Effector memory CD8-positive, alpha-beta T cell (primary cell): Measurements from ENCODE around the gene DRD3.
A peak's percentile ranks its signal among the peaks of the same experiment; 100 is the strongest.

ENCODE experiments used
- ATAC-seq: fragments of 150-1000 bp; cut with Tn5 transposase; replicated peaks from 2 replicates; pipeline ENCODE4 v1.10.0; 2021; ENCODE audit warnings: mild to moderate bottlenecking, moderate library complexity
- DNase-seq, 3 experiments: peaks; one replicate each; pipeline ENCODE4 v3.0.0; 2021
- H3K27ac Mint-ChIP-seq, 2 donors: one replicate each; pipeline ENCODE4 v1.8.0; 2022; ENCODE audit warnings: mild to moderate bottlenecking in 2 of 2, mixed read lengths in 2 of 2, moderate library complexity in 2 of 2
- H3K27me3 Mint-ChIP-seq, 2 donors: one replicate each; pipeline ENCODE4 v1.8.0; 2022; ENCODE audit warnings: mixed read lengths in 2 of 2
- H3K36me3 Mint-ChIP-seq: one replicate; pipeline ENCODE4 v1.8.0; 2022; ENCODE audit warnings: mild to moderate bottlenecking, moderate library complexity, mixed read lengths; ENCODE audit not compliant: insufficient read depth
- H3K4me1 Mint-ChIP-seq, 2 donors: one replicate each; pipeline ENCODE4 v1.8.0; 2022; ENCODE audit warnings: low read depth in 2 of 2, mixed read lengths in 2 of 2
- H3K4me3 Mint-ChIP-seq, 2 donors: one replicate each; pipeline ENCODE4 v1.8.0; 2022; ENCODE audit warnings: mild to moderate bottlenecking in 2 of 2, mixed read lengths in 2 of 2, moderate library complexity in 2 of 2
- H3K9me3 Mint-ChIP-seq, 2 donors: one replicate each; pipeline ENCODE4 v1.8.0; 2022; ENCODE audit warnings: mixed read lengths in 2 of 2

Gene DRD3

GRCh38 chr3:114213627-114214541, 35.0 kb upstream of the DRD3 start:
- H3K4me1 Mint-ChIP-seq, result peaks cover 12 to 34% of the 10 kb centered on the region in 2 donors
- ATAC-seq, result peak; percentile 57
- no peak overlapping the region for H3K27ac Mint-ChIP-seq

GRCh38 chr3:114213292-114213626, 34.4 kb upstream of the DRD3 start:
- ATAC-seq (no peak), DNase-seq (peak in 1 of 3 experiments; percentile 64)

More at GRCh38 chr3:114213627-114214541, 35.0 kb upstream of the DRD3 start:
- H3K9me3 Mint-ChIP-seq, result no peaks in the 10 kb centered on the region
- no peaks in the 10 kb centered on the region for H3K27me3 Mint-ChIP-seq
- peak; percentile 54 to 68 (median 58) for DNase-seq
- H3K4me3 Mint-ChIP-seq, result no peak overlapping the region
- peaks cover 5% of the 10 kb centered on the region for H3K36me3 Mint-ChIP-seq

GRCh38 chr3:114212646-114213045, 33.8 kb upstream of the DRD3 start:
- no peaks in the 10 kb centered on the region for H3K27me3 Mint-ChIP-seq
- peaks cover 8 to 24% of the 10 kb centered on the region in 2 donors for H3K4me1 Mint-ChIP-seq
- no peaks in the 10 kb centered on the region for H3K9me3 Mint-ChIP-seq
- H3K36me3 Mint-ChIP-seq, result peaks cover 5% of the 10 kb centered on the region
- H3K27ac Mint-ChIP-seq, result no peak overlapping the region
- no peak overlapping the region for H3K4me3 Mint-ChIP-seq
- no peak for DNase-seq
- ATAC-seq, result no peak

More at GRCh38 chr3:114213292-114213626, 34.4 kb upstream of the DRD3 start:
- Mint-ChIP-seq H3K36me3 (peaks cover 5% of the 10 kb centered on the region), H3K27me3 (no peaks in the 10 kb centered on the region), H3K4me1 (peaks cover 8 to 30% of the 10 kb centered on the region in 2 donors), H3K4me3 (no peak overlapping the region), H3K9me3 (no peaks in the 10 kb centered on the region), H3K27ac (no peak overlapping the region)

- no peak for ATAC-seq
- Mint-ChIP-seq H3K36me3 (no peaks in the 10 kb centered on the region), H3K4me1 (peaks cover 7 to 8% of the 10 kb centered on the region in 2 donors), H3K27me3 (no peaks in the 10 kb centered on the region), H3K9me3 (no peaks in the 10 kb centered on the region), H3K27ac (no peak overlapping the region), H3K4me3 (no peak overlapping the region)
- no peak for DNase-seq
These were observed 28.9 kb upstream of the DRD3 start for GRCh38 chr3:114207768-114208167.

DNA sequence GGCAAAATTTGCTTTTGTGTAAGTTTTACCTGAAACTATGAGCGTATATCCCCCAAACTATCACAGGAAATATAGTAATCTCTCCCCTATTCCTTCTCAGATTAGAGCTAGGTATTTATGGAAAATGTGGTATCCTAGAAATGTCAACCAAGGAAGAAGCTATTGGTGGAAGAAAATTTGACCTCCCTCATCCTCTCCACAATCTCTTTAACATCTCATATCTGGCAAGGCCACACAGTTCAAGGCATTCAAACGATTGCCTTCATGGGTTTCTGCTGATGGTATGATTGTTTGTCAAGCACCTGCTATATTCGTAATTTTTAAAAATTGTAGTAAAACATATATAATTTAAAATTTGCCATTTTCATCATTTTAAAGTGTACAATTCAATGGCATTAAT, 27.5 kb upstream of the DRD3 start:
- Mint-ChIP-seq H3K36me3 (no peaks in the 10 kb centered on the region), H3K4me1 (peaks cover 0 to 5% of the 10 kb centered on the region in 2 donors), H3K9me3 (no peaks in the 10 kb centered on the region), H3K27me3 (no peaks in the 10 kb centered on the region), H3K4me3 (no peak overlapping the region), H3K27ac (no peak overlapping the region)
- DNase-seq (no peak), ATAC-seq (no peak)

GRCh38 chr3:114205541-114205940, 26.7 kb upstream of the DRD3 start:
- no peak overlapping the region for H3K27ac Mint-ChIP-seq
- no peak for ATAC-seq
- no peaks in the 10 kb centered on the region for H3K9me3 Mint-ChIP-seq
- H3K4me3 Mint-ChIP-seq, result no peak overlapping the region
- DNase-seq, result no peak
- no peaks in the 10 kb centered on the region for H3K27me3 Mint-ChIP-seq
- H3K36me3 Mint-ChIP-seq, result no peaks in the 10 kb centered on the region
- peaks cover 0 to 3% of the 10 kb centered on the region in 2 donors for H3K4me1 Mint-ChIP-seq

DNA sequence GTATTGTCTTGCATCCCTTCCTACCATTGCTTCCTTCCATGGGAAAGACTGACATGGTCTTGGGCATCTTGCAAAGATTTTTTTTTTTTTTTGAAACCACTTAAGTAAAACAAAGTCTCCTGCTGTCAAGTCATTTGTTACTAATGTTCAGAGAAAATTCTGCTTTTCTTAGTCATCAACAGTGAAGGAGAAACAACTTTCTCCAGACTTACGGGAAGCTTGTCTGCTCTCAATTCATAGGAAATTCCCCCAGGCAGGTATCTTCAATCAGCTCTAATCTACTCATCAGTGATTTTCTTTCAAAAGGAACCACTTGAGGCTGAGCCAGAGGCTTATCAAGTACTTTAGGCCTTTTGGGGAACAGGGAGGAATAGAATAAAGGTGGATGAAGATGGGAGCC, 15.9 kb upstream of the DRD3 start:
- DNase-seq (no peak), ATAC-seq (no peak)
- H3K27ac Mint-ChIP-seq, result no peak overlapping the region
- H3K27me3 Mint-ChIP-seq, result no peaks in the 10 kb centered on the region
- no peaks in the 10 kb centered on the region for H3K4me1 Mint-ChIP-seq
- H3K4me3 Mint-ChIP-seq, result no peak overlapping the region
- no peaks in the 10 kb centered on the region for H3K36me3 Mint-ChIP-seq
- H3K9me3 Mint-ChIP-seq, result no peaks in the 10 kb centered on the region

DNA sequence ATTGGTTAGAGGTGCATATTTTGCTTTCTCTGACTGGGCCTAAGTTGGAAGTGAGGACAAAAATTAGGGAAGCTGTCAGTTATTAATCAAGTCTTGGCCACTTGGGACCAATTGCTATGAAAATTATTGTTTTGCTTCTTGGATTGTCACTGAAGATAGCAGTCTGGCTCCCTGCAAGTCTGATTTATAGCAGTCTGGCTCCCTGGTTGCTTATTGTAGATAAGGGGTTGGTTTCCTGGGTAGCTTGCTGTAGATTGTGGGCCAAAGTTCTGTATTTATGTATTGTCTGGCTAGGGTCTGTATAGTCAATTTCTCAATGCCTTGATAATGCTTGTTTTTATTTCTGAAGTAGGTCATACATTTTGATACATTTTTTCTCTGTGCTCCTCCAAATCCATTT, 13.3 kb upstream of the DRD3 start:
- H3K9me3 Mint-ChIP-seq, result no peaks in the 10 kb centered on the region
- DNase-seq, result no peak
- H3K4me3 Mint-ChIP-seq, result no peak overlapping the region
- ATAC-seq, result no peak
- no peaks in the 10 kb centered on the region for H3K4me1 Mint-ChIP-seq
- no peak overlapping the region for H3K27ac Mint-ChIP-seq
- H3K36me3 Mint-ChIP-seq, result no peaks in the 10 kb centered on the region
- no peaks in the 10 kb centered on the region for H3K27me3 Mint-ChIP-seq

- no peaks in the 10 kb centered on the region for H3K4me1 Mint-ChIP-seq
- peaks cover 0 to 7% of the 10 kb centered on the region in 2 donors for H3K9me3 Mint-ChIP-seq
- H3K27me3 Mint-ChIP-seq, result no peaks in the 10 kb centered on the region
- no peak for ATAC-seq
- DNase-seq, result no peak
- H3K36me3 Mint-ChIP-seq, result no peaks in the 10 kb centered on the region
- no peak overlapping the region for H3K4me3 Mint-ChIP-seq
- no peak overlapping the region for H3K27ac Mint-ChIP-seq
These were observed 7.6 kb upstream of the DRD3 start for GRCh38 chr3:114186501-114186900.

DNA sequence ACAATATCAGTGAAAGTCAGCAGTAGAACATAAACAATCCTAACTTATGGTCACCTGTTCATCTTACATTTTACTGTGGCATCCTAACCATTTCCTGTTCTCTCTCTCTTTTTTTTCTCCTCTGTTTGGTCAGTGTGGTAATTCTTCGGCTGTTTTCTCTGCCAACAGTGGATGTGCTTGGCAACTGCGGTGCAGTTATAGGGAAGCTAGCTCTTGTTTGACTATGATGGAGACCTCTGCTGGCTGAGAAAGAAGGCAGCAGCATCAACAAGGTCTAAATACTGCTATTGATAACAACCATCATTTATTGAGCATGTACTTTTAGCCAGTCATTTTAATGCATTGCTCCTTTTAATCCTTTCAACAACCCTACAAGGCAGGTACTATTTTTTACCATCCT, 723 bp upstream of the DRD3 start:
- H3K27ac Mint-ChIP-seq, result no peak overlapping the region
- H3K4me1 Mint-ChIP-seq, result peaks cover 4 to 5% of the 10 kb centered on the region in 2 donors
- no peak for DNase-seq
- no peak overlapping the region for H3K4me3 Mint-ChIP-seq
- peak; percentile 66 for ATAC-seq
- no peaks in the 10 kb centered on the region for H3K27me3 Mint-ChIP-seq
- no peaks in the 10 kb centered on the region for H3K9me3 Mint-ChIP-seq
- no peaks in the 10 kb centered on the region for H3K36me3 Mint-ChIP-seq

DNA sequence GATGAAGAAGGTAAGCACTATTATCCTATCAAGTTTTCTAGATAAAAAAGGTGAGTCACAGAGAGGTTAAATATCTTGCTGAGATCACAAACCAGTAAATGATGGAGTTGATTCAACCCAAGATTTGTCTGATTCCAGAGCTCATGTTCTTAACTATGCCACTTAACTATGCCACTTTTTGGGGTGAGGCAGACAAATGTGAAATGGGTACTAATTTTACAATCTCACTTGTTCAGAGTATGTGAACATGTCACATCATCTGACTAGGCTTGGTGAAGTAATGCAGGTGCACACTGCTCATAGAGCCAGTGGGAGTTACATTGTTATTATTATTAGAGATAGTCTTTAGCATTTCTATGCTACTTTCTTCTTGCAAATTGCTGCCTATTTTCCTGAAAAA, 2.0 kb downstream of the DRD3 start:
- Mint-ChIP-seq H3K27ac (no peak overlapping the region), H3K4me1 (peaks cover 4 to 5% of the 10 kb centered on the region in 2 donors), H3K27me3 (no peaks in the 10 kb centered on the region), H3K4me3 (no peak overlapping the region), H3K36me3 (no peaks in the 10 kb centered on the region), H3K9me3 (no peaks in the 10 kb centered on the region)
- DNase-seq (no peak), ATAC-seq (no peak)

GRCh38 chr3:114176487-114176886, 2.4 kb downstream of the DRD3 start:
- H3K4me1 Mint-ChIP-seq, result peaks cover 4 to 5% of the 10 kb centered on the region in 2 donors
- no peaks in the 10 kb centered on the region for H3K36me3 Mint-ChIP-seq
- DNase-seq, result no peak
- H3K9me3 Mint-ChIP-seq, result no peaks in the 10 kb centered on the region
- H3K4me3 Mint-ChIP-seq, result no peak overlapping the region
- no peaks in the 10 kb centered on the region for H3K27me3 Mint-ChIP-seq
- H3K27ac Mint-ChIP-seq, result no peak overlapping the region
- ATAC-seq, result no peak

- Mint-ChIP-seq H3K4me3 (no peak overlapping the region), H3K9me3 (no peaks in the 10 kb centered on the region), H3K4me1 (peaks cover 4 to 5% of the 10 kb centered on the region in 2 donors), H3K27me3 (no peaks in the 10 kb centered on the region), H3K27ac (no peak overlapping the region), H3K36me3 (no peaks in the 10 kb centered on the region)
- ATAC-seq, result no peak
- no peak for DNase-seq
These were observed 3.5 kb downstream of the DRD3 start for GRCh38 chr3:114175204-114175987.

DNA sequence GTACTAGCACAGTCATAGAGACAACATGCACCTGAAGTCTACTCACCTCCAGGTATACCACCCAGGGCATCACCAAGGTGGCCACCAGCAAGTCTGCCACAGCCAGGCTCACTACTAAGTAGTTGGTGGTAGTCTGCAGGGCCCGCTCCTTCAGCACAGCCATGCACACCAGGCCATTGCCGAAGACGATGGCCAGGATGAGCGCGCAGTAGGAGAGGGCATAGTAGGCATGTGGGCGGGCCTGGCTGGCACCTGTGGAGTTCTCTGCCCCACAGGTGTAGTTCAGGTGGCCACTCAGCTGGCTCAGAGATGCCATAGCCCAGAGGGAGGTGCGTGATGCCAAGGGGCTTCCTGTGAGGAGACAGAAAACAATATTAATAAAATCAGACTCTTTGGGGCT, 7.2 kb downstream of the DRD3 start:
- DNase-seq (no peak), ATAC-seq (no peak)
- Mint-ChIP-seq H3K9me3 (no peaks in the 10 kb centered on the region), H3K36me3 (no peaks in the 10 kb centered on the region), H3K4me1 (no peaks in the 10 kb centered on the region), H3K27me3 (no peaks in the 10 kb centered on the region), H3K27ac (no peak overlapping the region), H3K4me3 (no peak overlapping the region)
